ENCODE results near the gene ELAPOR2. TPM values are rescaled to one million over a fixed set of nuclear protein-coding genes. Genes with fewer than 3 reads are reported as not detected.
"Not testable (repeated sequence)": the region's sequence is repeated elsewhere in the genome, so short reads cannot be mapped to it uniquely, and the experiment has no call there.

The ELAPOR2 gene
- total RNA-seq, 4 donors from 2014 or later: 2.3 to 10.5 (median 3.8) TPM

GRCh38 chr7:87056346-87056745 is 3.1 kb downstream of the ELAPOR2 start:
- ATAC-seq: no peak
- H3K9me3 ChIP-seq: no peaks in the 10 kb centered on the region
- peak overlapping the region in 3 of 4 donors; percentile 27 to 39 (median 38) for H3K27ac ChIP-seq
- intact Hi-C loops (cut with DNase I; ENCODE audit: low total_unique reads): loop anchor here (5.0 kb wide), 4 partner anchors 54 to 181 kb away; partner anchors contain the start of gene TMEM243
- peaks cover 9 to 10% of the 10 kb centered on the region in 2 donors for H3K4me1 ChIP-seq
- peaks cover 0 to 3% (median 0%) of the 10 kb centered on the region in 3 donors for H3K27me3 ChIP-seq
- no peak for DNase-seq
- no peak overlapping the region for H3K4me3 ChIP-seq
- H3K36me3 ChIP-seq: no peaks in the 10 kb centered on the region
- in situ Hi-C loops (cut with MboI; ENCODE audit: low sequenced_read_pairs in 4 of 4): loop anchor here in 1 of 4 donors (10.0 kb wide), 1 partner anchor 122 kb away; no protein-coding TSS in a partner anchor
- no peak for TF ChIP-seq POLR2A (IDR thresholded peaks at IDR 0.05)
- no peak for TF ChIP-seq CTCF (IDR thresholded peaks at IDR 0.05 in 4 of 5, conservative IDR thresholded peaks at IDR 0.05 in 1 of 5)

- TF ChIP-seq POLR2A (IDR thresholded peaks at IDR 0.05) (no peak), CTCF (IDR thresholded peaks at IDR 0.05 in 4 of 5, conservative IDR thresholded peaks at IDR 0.05 in 1 of 5) (no peak)
- Histone ChIP-seq H3K4me3 (no peak overlapping the region), H3K9me3 (no peaks in the 10 kb centered on the region), H3K36me3 (no peaks in the 10 kb centered on the region), H3K4me1 (no peaks in the 10 kb centered on the region), H3K27me3 (no peaks in the 10 kb centered on the region), H3K27ac (no peak overlapping the region)
- DNase-seq (no peak), ATAC-seq (no peak)
- intact Hi-C loops (cut with DNase I; ENCODE audit: low total_unique reads) (no loop called here), in situ Hi-C loops (cut with MboI; ENCODE audit: low sequenced_read_pairs in 4 of 4) (no loop called here)
Measured at GRCh38 chr7:87048839-87049238, 10.6 kb downstream of the ELAPOR2 start.

- no peaks in the 10 kb centered on the region for H3K36me3 ChIP-seq
Measured at GRCh38 chr7:87046456-87046855, 13.0 kb downstream of the ELAPOR2 start.

GRCh38 chr7:87044713-87045112 is 14.7 kb downstream of the ELAPOR2 start:
- H3K36me3 ChIP-seq; H3K4me1 ChIP-seq; intact Hi-C loops (cut with DNase I; ENCODE audit: low total_unique reads); H3K27ac ChIP-seq; in situ Hi-C loops (cut with MboI; ENCODE audit: low sequenced_read_pairs in 4 of 4); ATAC-seq; H3K9me3 ChIP-seq; H3K4me3 ChIP-seq; H3K27me3 ChIP-seq; DNase-seq: not testable (repeated sequence)

More at GRCh38 chr7:87046456-87046855, 13.0 kb downstream of the ELAPOR2 start:
- DNase-seq: no peak
- Histone ChIP-seq H3K27me3 (no peaks in the 10 kb centered on the region), H3K9me3 (no peaks in the 10 kb centered on the region), H3K27ac (no peak overlapping the region), H3K4me1 (no peaks in the 10 kb centered on the region), H3K4me3 (no peak overlapping the region)
- TF ChIP-seq CTCF (IDR thresholded peaks at IDR 0.05 in 4 of 5, conservative IDR thresholded peaks at IDR 0.05 in 1 of 5) (no peak), POLR2A (IDR thresholded peaks at IDR 0.05) (no peak)
- in situ Hi-C loops (cut with MboI; ENCODE audit: low sequenced_read_pairs in 4 of 4): no loop called here
- intact Hi-C loops (cut with DNase I; ENCODE audit: low total_unique reads): no loop called here
- no peak for ATAC-seq

GRCh38 chr7:87041586-87041985 is 17.9 kb downstream of the ELAPOR2 start:
- H3K27me3 ChIP-seq; H3K4me3 ChIP-seq; H3K27ac ChIP-seq; in situ Hi-C loops (cut with MboI; ENCODE audit: low sequenced_read_pairs in 4 of 4); H3K9me3 ChIP-seq; intact Hi-C loops (cut with DNase I; ENCODE audit: low total_unique reads); DNase-seq; ATAC-seq; H3K36me3 ChIP-seq; H3K4me1 ChIP-seq: not testable (repeated sequence)

- ATAC-seq; intact Hi-C loops (cut with DNase I; ENCODE audit: low total_unique reads); H3K9me3 ChIP-seq; DNase-seq; in situ Hi-C loops (cut with MboI; ENCODE audit: low sequenced_read_pairs in 4 of 4); H3K36me3 ChIP-seq; H3K4me1 ChIP-seq; H3K27me3 ChIP-seq: not testable (repeated sequence)
- H3K4me3 ChIP-seq: peak overlapping the region in 3 of 4 donors; percentile 3 to 48 (median 31)
- peak overlapping the region in 1 of 4 donors; percentile 41 for H3K27ac ChIP-seq
Measured at GRCh38 chr7:87039691-87040299, 19.7 kb downstream of the ELAPOR2 start.

Data from gastrocnemius medialis (tissue), 4 donors.